ENCODE measurements around the gene ZIM2. TPM values are rescaled to one million over a fixed set of nuclear protein-coding genes. Genes with fewer than 3 reads are reported as not detected.

The ZIM2 gene
- total and polyA plus RNA-seq, 9 of the 15 experiments (the other 6 are each of a cell fraction or from before 2014, with no cell fraction given): not detected

- no peaks in the 10 kb centered on the region for H3K4me1 ChIP-seq (replicated peaks in 1 of 2; ENCODE audit: control insufficient read depth in 2 of 2, insufficient read depth in 2 of 2, low read length in 2 of 2)
- ATAC-seq: no peak
- WGBS (ENCODE audit: insufficient coverage, low coverage, missing lambda C conversion rate): 1% methylated on average over 5 of the region's 5 CpGs
- H3K9me3 ChIP-seq (replicated peaks; ENCODE audit: control insufficient read depth, insufficient read depth, low read depth, low read length): 0 out of 2 replicates have a peak, but pooled peaks cover under 1% of the 10 kb centered on the region
- H3K9me1 ChIP-seq (ENCODE audit: control insufficient read depth, insufficient read depth, low read length): no peaks in the 10 kb centered on the region
- POLR2A ChIA-PET: no interaction called here
- CTCF ChIA-PET (ENCODE audit: low intra/inter-chr PET ratio): no interaction called here
- H3K79me2 ChIP-seq (ENCODE audit: control insufficient read depth, insufficient read depth, low read length): no peaks in the 10 kb centered on the region
- no peaks in the 10 kb centered on the region for H3K36me3 ChIP-seq (ENCODE audit: control insufficient read depth, insufficient read depth, low read length)
- in situ Hi-C loops (cut with MboI) (no loop called here), intact Hi-C loops (cut with micrococcal nuclease) (no loop called here)
- H3K27me3 ChIP-seq (ENCODE audit: control insufficient read depth in 2 of 2, insufficient read depth in 2 of 2, low read length in 2 of 2): no peaks in the 10 kb centered on the region
- H3K4me3 ChIP-seq: no peak overlapping the region
- H3K27ac ChIP-seq (ENCODE audit: extremely low read depth, low read depth, low read length): no peak overlapping the region
- DNase-seq (ENCODE audit: extremely low read depth in 1 of 4, low spot score in 3 of 4): no peak
- no peak for FAIRE-seq
- H2AFZ ChIP-seq (ENCODE audit: low read depth, low read length): no peak overlapping the region
- H3K4me2 ChIP-seq (ENCODE audit: insufficient read depth, low read length): no peak overlapping the region
- no peak for TF ChIP-seq ZNF395 (CRISPR knock-in tag; IDR thresholded peaks at IDR 0.05)
- TF ChIP-seq POLR2B (IDR thresholded peaks at IDR 0.05; ENCODE audit: low read depth, partially characterized antibody): no peak
- no peak for TF ChIP-seq POLR3G (IDR thresholded peaks at IDR 0.05; ENCODE audit: extremely low read depth, insufficient read length, insufficient replicate concordance)
- TF ChIP-seq BDP1 (IDR thresholded peaks at IDR 0.05; ENCODE audit: insufficient read depth, insufficient read length): no peak
- TF ChIP-seq ZNF76 (CRISPR knock-in tag; IDR thresholded peaks at IDR 0.05; ENCODE audit: borderline replicate concordance): no peak
- TF ChIP-seq CTBP1 (IDR thresholded peaks at IDR 0.05; ENCODE audit: borderline replicate concordance): no peak
- TF ChIP-seq CREM (IDR thresholded peaks at IDR 0.05; ENCODE audit: low read depth): no peak
- no peak for TF ChIP-seq GABPB2 (CRISPR knock-in tag; conservative IDR thresholded peaks at IDR 0.05)
- no peak for TF ChIP-seq E2F3 (CRISPR knock-in tag; IDR thresholded peaks at IDR 0.05)
- TF ChIP-seq MXD1 (CRISPR knock-in tag; IDR thresholded peaks at IDR 0.05; ENCODE audit: borderline replicate concordance, poor library complexity, severe bottlenecking): no peak
- no peak for TF ChIP-seq NFXL1 (CRISPR knock-in tag; IDR thresholded peaks at IDR 0.05)
- TF ChIP-seq JUN (IDR thresholded peaks at IDR 0.05; ENCODE audit: borderline replicate concordance, low read depth, low read length): no peak
- no peak for TF ChIP-seq JUN (CRISPR knock-in tag; IDR thresholded peaks at IDR 0.05; ENCODE audit: borderline replicate concordance)
- no peak for TF ChIP-seq ZNF583 (CRISPR knock-in tag; IDR thresholded peaks at IDR 0.05)
- no peak overlapping the region for H3K9ac ChIP-seq (ENCODE audit: insufficient read depth in 1 of 2, low read depth in 2 of 2, low read length in 2 of 2)
- no TSS peak for BruUV-seq (replicated peaks)
- no peaks in the 10 kb centered on the region for H4K20me1 ChIP-seq (replicated peaks; ENCODE audit: control insufficient read depth, insufficient read depth, low read length)
Observed at GRCh38 chr19:56813531-56813930, 27.0 kb downstream of the ZIM2 start.
